Mesothelial cell of epicardium (in vitro differentiated cells): Measurements from ENCODE around the gene CLRN3. TPM values are rescaled to one million over a fixed set of nuclear protein-coding genes. Genes with fewer than 3 reads are reported as not detected.

Experiments
- DNase-seq, 2 experiments: peaks; one replicate each; pipeline ENCODE4 v3.0.0; 2021; ENCODE audit warnings: low spot score in 2 of 2; ENCODE audit not compliant: unreplicated experiment in 2 of 2
- H3K27ac Mint-ChIP-seq: 2 replicates; pipeline ENCODE4 v1.8.0; 2021; ENCODE audit warnings: mixed read lengths
- H3K27me3 Mint-ChIP-seq: 2 replicates; pipeline ENCODE4 v1.8.0; 2021; ENCODE audit warnings: low read depth, mixed read lengths
- H3K36me3 Mint-ChIP-seq: 2 replicates; pipeline ENCODE4 v1.8.0; 2021; ENCODE audit warnings: mixed read lengths
- H3K4me1 Mint-ChIP-seq: 2 replicates; pipeline ENCODE4 v1.8.0; 2021; ENCODE audit warnings: mixed read lengths
- H3K4me3 Mint-ChIP-seq: 2 replicates; pipeline ENCODE4 v1.8.0; 2021; ENCODE audit warnings: mild to moderate bottlenecking, moderate library complexity, mixed read lengths
- H3K9me3 Mint-ChIP-seq: 2 replicates; pipeline ENCODE4 v1.8.0; 2021; ENCODE audit warnings: mixed read lengths
- total RNA-seq: library from RNA; stranded (reverse); gene quantifications from 3 replicates; pipeline ENCODE4 v1.2.1, GENCODE V29; 2021
- TF ChIP-seq, protein P1 (sequence below): fragments of 200-600 bp; sonication (generic); IDR thresholded peaks from one replicate; pipeline ENCODE4 v1.5.0; 2021; ENCODE audit warnings: antibody characterized with exemption; ENCODE audit not compliant: unreplicated experiment

The CLRN3 gene
- total RNA-seq, 1 donor from 2014 or later, result not detected

- DNase-seq, result no peak
- Mint-ChIP-seq H3K27ac (no peak overlapping the region), H3K4me3 (no peak overlapping the region), H3K9me3 (peaks cover 25% of the 10 kb centered on the region), H3K4me1 (no peaks in the 10 kb centered on the region), H3K36me3 (no peaks in the 10 kb centered on the region), H3K27me3 (peaks cover 8% of the 10 kb centered on the region)
- TF ChIP-seq, protein P1, sequence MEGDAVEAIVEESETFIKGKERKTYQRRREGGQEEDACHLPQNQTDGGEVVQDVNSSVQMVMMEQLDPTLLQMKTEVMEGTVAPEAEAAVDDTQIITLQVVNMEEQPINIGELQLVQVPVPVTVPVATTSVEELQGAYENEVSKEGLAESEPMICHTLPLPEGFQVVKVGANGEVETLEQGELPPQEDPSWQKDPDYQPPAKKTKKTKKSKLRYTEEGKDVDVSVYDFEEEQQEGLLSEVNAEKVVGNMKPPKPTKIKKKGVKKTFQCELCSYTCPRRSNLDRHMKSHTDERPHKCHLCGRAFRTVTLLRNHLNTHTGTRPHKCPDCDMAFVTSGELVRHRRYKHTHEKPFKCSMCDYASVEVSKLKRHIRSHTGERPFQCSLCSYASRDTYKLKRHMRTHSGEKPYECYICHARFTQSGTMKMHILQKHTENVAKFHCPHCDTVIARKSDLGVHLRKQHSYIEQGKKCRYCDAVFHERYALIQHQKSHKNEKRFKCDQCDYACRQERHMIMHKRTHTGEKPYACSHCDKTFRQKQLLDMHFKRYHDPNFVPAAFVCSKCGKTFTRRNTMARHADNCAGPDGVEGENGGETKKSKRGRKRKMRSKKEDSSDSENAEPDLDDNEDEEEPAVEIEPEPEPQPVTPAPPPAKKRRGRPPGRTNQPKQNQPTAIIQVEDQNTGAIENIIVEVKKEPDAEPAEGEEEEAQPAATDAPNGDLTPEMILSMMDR, result no peak
Measured at GRCh38 chr10:127863231-127863825, 29.4 kb downstream of the CLRN3 start.

DNA sequence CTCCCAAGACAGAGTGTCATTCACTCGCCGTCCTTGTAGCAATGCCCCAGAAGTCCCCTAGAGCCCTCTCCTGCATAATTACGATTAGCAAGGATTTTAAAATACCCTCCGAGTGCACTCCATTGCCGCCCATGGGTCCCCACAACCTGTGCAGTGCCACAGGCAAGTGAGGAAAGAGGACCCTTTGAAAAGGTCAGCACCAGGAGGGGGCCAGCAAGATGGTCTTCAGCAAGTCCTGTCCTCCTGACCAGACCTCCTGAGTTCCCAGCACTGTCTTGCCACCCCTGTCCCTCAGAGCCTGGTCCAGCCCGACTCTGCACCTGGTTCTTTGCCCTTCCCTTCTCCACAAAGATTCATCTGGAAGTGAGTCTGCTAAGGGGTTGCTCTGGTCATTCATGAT, 32.1 kb downstream of the CLRN3 start:
- DNase-seq, result no peak
- Mint-ChIP-seq H3K36me3 (no peaks in the 10 kb centered on the region), H3K27me3 (peaks cover 2% of the 10 kb centered on the region), H3K9me3 (peaks cover 22% of the 10 kb centered on the region), H3K4me3 (no peak overlapping the region), H3K4me1 (no peaks in the 10 kb centered on the region), H3K27ac (no peak overlapping the region)
- TF ChIP-seq, protein P1, result no peak

DNA sequence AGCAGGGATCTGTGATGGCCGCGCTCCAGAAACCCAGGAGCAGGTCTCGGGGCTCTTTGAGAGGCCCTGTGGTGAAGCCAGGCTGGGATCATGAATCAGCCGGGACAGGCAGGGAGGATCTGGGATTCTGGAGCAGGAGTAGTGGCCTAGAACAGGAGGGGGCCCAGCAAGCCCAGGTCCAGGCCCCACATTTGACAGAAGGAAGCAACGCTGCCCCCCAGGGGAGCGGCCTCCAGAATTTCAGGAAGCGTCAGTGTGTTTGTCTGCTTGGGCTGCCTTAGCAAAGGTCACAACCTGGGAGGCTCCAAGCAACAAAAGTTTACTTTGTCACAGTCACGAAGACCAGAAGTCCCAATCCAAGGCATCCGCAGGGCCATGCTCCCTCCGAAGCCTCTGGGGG, 36.8 kb downstream of the CLRN3 start:
- Mint-ChIP-seq H3K9me3 (no peaks in the 10 kb centered on the region), H3K4me3 (no peak overlapping the region), H3K27ac (no peak overlapping the region), H3K36me3 (no peaks in the 10 kb centered on the region), H3K27me3 (peaks cover 28% of the 10 kb centered on the region), H3K4me1 (no peaks in the 10 kb centered on the region)
- DNase-seq, result no peak
- TF ChIP-seq, protein P1, result no peak

DNA sequence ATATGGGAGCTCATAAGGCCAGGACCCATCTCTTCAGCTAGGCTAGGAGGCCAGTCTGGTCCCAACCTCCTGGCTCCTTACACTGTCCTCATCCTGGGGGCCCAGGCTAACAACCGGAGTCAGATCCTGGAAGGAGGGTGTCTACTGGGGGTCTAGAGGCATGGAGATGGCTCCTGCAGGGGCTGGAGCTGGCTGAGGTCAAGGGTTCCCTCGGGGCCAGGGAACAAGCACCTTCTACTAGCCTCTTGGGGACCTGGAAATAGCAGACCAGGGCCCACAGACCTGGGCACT, 37.2 kb downstream of the CLRN3 start:
- no peak overlapping the region for H3K27ac Mint-ChIP-seq
- no peaks in the 10 kb centered on the region for H3K9me3 Mint-ChIP-seq
- H3K4me3 Mint-ChIP-seq, result no peak overlapping the region
- peaks cover 33% of the 10 kb centered on the region for H3K27me3 Mint-ChIP-seq
- H3K36me3 Mint-ChIP-seq, result no peaks in the 10 kb centered on the region
- TF ChIP-seq, protein P1, result no peak
- no peak for DNase-seq
- no peaks in the 10 kb centered on the region for H3K4me1 Mint-ChIP-seq

DNA sequence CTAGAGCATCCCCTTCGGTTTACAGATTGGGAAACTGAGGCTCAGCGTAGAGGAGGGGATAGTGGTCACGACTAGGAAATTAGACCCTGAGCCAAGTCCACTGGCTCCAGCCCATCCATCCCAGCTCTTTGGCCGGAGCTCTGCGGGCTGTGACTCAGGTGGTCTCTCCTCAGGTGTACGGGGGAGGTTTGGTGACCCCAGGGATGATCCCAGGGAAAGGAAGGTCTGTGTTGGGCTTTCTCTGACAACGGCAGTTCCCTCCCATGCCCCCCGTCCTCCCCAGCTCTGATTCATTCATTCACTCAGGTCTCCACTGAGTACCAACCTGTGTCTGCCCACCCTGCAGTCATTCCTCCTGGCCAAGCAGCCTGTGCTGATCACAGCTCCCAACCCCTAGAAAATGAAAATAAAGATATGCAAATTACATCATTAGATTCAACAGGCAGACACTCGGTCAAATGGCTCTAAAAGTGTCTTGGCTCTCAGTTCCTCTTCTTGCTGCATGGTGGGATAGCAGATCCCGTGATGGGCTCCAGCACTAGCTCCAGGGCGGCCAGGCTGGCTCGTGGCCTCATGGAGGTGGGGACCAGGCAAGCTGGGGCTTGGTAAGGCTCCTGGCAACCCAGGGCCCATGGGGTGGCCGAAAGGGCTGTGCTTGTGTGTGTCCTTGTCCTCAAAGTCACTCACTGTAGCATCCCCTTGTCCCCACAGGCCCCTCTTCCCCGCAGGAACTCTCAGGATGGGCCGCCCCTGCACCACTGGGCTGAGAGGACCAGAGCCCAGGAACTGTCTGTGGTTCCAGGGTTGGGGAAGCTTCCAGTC, 37.8 kb downstream of the CLRN3 start:
- H3K9me3 Mint-ChIP-seq, result no peaks in the 10 kb centered on the region
- H3K4me1 Mint-ChIP-seq, result no peaks in the 10 kb centered on the region
- no peak for DNase-seq
- TF ChIP-seq, protein P1, result no peak
- H3K4me3 Mint-ChIP-seq, result no peak overlapping the region
- H3K36me3 Mint-ChIP-seq, result no peaks in the 10 kb centered on the region
- no peak overlapping the region for H3K27ac Mint-ChIP-seq
- peaks cover 35% of the 10 kb centered on the region for H3K27me3 Mint-ChIP-seq
